ENCODE data around the gene RRAGD. TPM values are rescaled to one million over a fixed set of nuclear protein-coding genes. Genes with fewer than 3 reads are reported as not detected.
"Not testable (repeated sequence)": the region's sequence is repeated elsewhere in the genome, so short reads cannot be mapped to it uniquely, and the experiment has no call there.

RRAGD gene
- polyA plus RNA-seq, 1 experiment = not detected

- ChIA-PET CTCF (interaction anchor here (0.8 kb wide), 1 partner anchor 27 kb away, joined by 4 read pairs; no protein-coding TSS in a partner anchor), POLR2A (no interaction called here)
- H3K27me3 ChIP-seq (ENCODE audit: control insufficient read depth, insufficient read depth, low read length) = peaks cover 3% of the 10 kb centered on the region
- no peaks in the 10 kb centered on the region for H3K9me3 ChIP-seq (ENCODE audit: control insufficient read depth, insufficient read depth, low read length)
- H3K27ac ChIP-seq (ENCODE audit: low read depth, low read length) = no peak overlapping the region
- DNase-seq (ENCODE audit: low read depth, low spot score) = no peak
- no peak overlapping the region for H3K4me3 ChIP-seq (ENCODE audit: low read depth, low read length)
- TF ChIP-seq CTCF (IDR thresholded peaks at IDR 0.05; ENCODE audit: low read depth, low read length) = no peak
Measured at GRCh38 chr6:89398762-89399525, 13.1 kb downstream of the RRAGD start.

GRCh38 chr6:89397884-89398283 is 14.2 kb downstream of the RRAGD start:
- H3K4me3 ChIP-seq (ENCODE audit: low read depth, low read length); H3K27ac ChIP-seq (ENCODE audit: low read depth, low read length); CTCF ChIA-PET; DNase-seq (ENCODE audit: low read depth, low spot score); POLR2A ChIA-PET; H3K27me3 ChIP-seq (ENCODE audit: control insufficient read depth, insufficient read depth, low read length); H3K9me3 ChIP-seq (ENCODE audit: control insufficient read depth, insufficient read depth, low read length): not testable (repeated sequence)

- Histone ChIP-seq H3K27me3 (ENCODE audit: control insufficient read depth, insufficient read depth, low read length) (no peaks in the 10 kb centered on the region), H3K9me3 (ENCODE audit: control insufficient read depth, insufficient read depth, low read length) (no peaks in the 10 kb centered on the region), H3K4me3 (ENCODE audit: low read depth, low read length) (no peak overlapping the region), H3K27ac (ENCODE audit: low read depth, low read length) (no peak overlapping the region)
- no peak for TF ChIP-seq CTCF (IDR thresholded peaks at IDR 0.05; ENCODE audit: low read depth, low read length)
- POLR2A ChIA-PET = no interaction called here
- DNase-seq (ENCODE audit: low read depth, low spot score) = no peak
- CTCF ChIA-PET = no interaction called here
Measured at GRCh38 chr6:89393659-89394058, 18.4 kb downstream of the RRAGD start.

- Histone ChIP-seq H3K27ac (ENCODE audit: low read depth, low read length) (no peak overlapping the region), H3K27me3 (ENCODE audit: control insufficient read depth, insufficient read depth, low read length) (peaks cover 3% of the 10 kb centered on the region), H3K4me3 (ENCODE audit: low read depth, low read length) (no peak overlapping the region), H3K9me3 (ENCODE audit: control insufficient read depth, insufficient read depth, low read length) (no peaks in the 10 kb centered on the region)
- CTCF ChIA-PET = interaction anchor here (0.8 kb wide), 1 partner anchor 410 kb away, joined by 3 read pairs; no protein-coding TSS in a partner anchor
- POLR2A ChIA-PET = no interaction called here
- DNase-seq (ENCODE audit: low read depth, low spot score) = no peak
- no peak for TF ChIP-seq CTCF (IDR thresholded peaks at IDR 0.05; ENCODE audit: low read depth, low read length)
Measured at GRCh38 chr6:89392823-89393222, 19.2 kb downstream of the RRAGD start.

- ChIA-PET POLR2A (no interaction called here), CTCF (no interaction called here)
- no peak for DNase-seq (ENCODE audit: low read depth, low spot score)
- Histone ChIP-seq H3K27ac (ENCODE audit: low read depth, low read length) (no peak overlapping the region), H3K9me3 (ENCODE audit: control insufficient read depth, insufficient read depth, low read length) (no peaks in the 10 kb centered on the region), H3K4me3 (ENCODE audit: low read depth, low read length) (no peak overlapping the region), H3K27me3 (ENCODE audit: control insufficient read depth, insufficient read depth, low read length) (peaks cover 3% of the 10 kb centered on the region)
- TF ChIP-seq CTCF (IDR thresholded peaks at IDR 0.05; ENCODE audit: low read depth, low read length) = no peak
Measured at GRCh38 chr6:89388846-89389245, 23.2 kb downstream of the RRAGD start.
